GM12878 (cell line): ENCODE measurements around the gene ANKRD55. TPM values are rescaled to one million over a fixed set of nuclear protein-coding genes. Genes with fewer than 3 reads are reported as not detected.

Experiments
- ATAC-seq: fragments of 200-7000 bp; cut with Tn5 transposase; 3 replicates; pipeline ENCODE4 v1.9.1; 2020; ENCODE audit warnings: mild to moderate bottlenecking, moderate library complexity
- BruUV-seq: library from RNA; stranded (reverse); fragments of 400-500 nt; replicated peaks from 2 replicates; lab custom pipeline; 2021; lab: Mats Ljungman, UMichigan
- CTCF ChIA-PET: fragments of 300-600 bp; sonication (Branson Sonifier 250); formaldehyde crosslinking; extraction: SDS; loops from one replicate; lab custom pipeline; 2021; ENCODE audit warnings: inconsistent platforms; lab: Yijun Ruan, JAX
- POLR2A ChIA-PET: fragments of 350-600 bp; formaldehyde crosslinking; extraction: SDS; loops from one replicate; lab custom pipeline; 2021; ENCODE audit warnings: inconsistent platforms; lab: Charles Lee
- RAD21 ChIA-PET: fragments of 300-600 bp; sonication (Branson Sonifier 250); formaldehyde crosslinking; loops from one replicate; lab custom pipeline; 2023; ENCODE audit warnings: antibody characterized with exemption; ENCODE audit not compliant: unreplicated experiment; lab: Charles Lee
- SMC1A ChIA-PET: fragments of 300-600 bp; sonication (Branson Sonifier 250); formaldehyde crosslinking; loops from one replicate; lab custom pipeline; 2023; ENCODE audit not compliant: unreplicated experiment, uncharacterized antibody; lab: Charles Lee
- DNase-seq: peaks from one replicate; pipeline ENCODE4 v3.0.0-alpha.2; 2011; ENCODE audit warnings: low read depth, low spot score
- FAIRE-seq: peaks from 3 replicates; lab custom pipeline; 2011; peaks lifted over from hg19 to GRCh38; lab: Jason Lieb, UNC
- H2AFZ ChIP-seq: 2 replicates; pipeline ENCODE4 v1.6.0; 2011; ENCODE audit warnings: low read depth, low read length, control low read depth; ENCODE audit not compliant: control insufficient read depth
- H3K27ac ChIP-seq: 2 replicates; pipeline ENCODE4 v1.5.1; 2011; ENCODE audit warnings: control low read depth; ENCODE audit not compliant: control insufficient read depth, insufficient read depth
- H3K27me3 ChIP-seq, 2 experiments: replicated peaks in 1 of 2; 2 replicates each; pipeline versions ENCODE4 v1.6.0 to v1.6.1; 2011; ENCODE audit warnings: low read length in 1 of 2; ENCODE audit not compliant: control insufficient read depth in 2 of 2, insufficient read depth in 2 of 2
- H3K36me3 ChIP-seq, 2 experiments: 2 replicates each; pipeline ENCODE4 v1.5.1; 2011; ENCODE audit warnings: low read length in 1 of 2; ENCODE audit not compliant: control insufficient read depth in 2 of 2, insufficient read depth in 2 of 2
- H3K4me1 ChIP-seq: 2 replicates; pipeline ENCODE4 v1.6.1; 2011; ENCODE audit warnings: mild to moderate bottlenecking, low read length, moderate library complexity, mixed read lengths; ENCODE audit not compliant: control insufficient read depth, insufficient read depth
- H3K4me2 ChIP-seq: 2 replicates; pipeline ENCODE4 v1.6.0; 2011; ENCODE audit warnings: control low read depth; ENCODE audit not compliant: control insufficient read depth, insufficient read depth
- H3K4me3 ChIP-seq: fragments of 200-600 bp; sonication (generic); 2 replicates; pipeline ENCODE4 v1.5.1; 2016
- H3K79me2 ChIP-seq: 2 replicates; pipeline ENCODE4 v1.6.0; 2011; ENCODE audit warnings: low read length; ENCODE audit not compliant: control insufficient read depth, insufficient read depth
- H3K9ac ChIP-seq: 2 replicates; pipeline ENCODE4 v1.8.0; 2011; ENCODE audit warnings: low read length, control low read depth, mixed read lengths; ENCODE audit not compliant: control insufficient read depth, insufficient read depth
- H3K9me3 ChIP-seq: replicated peaks from 3 replicates; pipeline ENCODE4 v1.5.1; 2011; ENCODE audit warnings: mild to moderate bottlenecking, low read length; ENCODE audit not compliant: control insufficient read depth, insufficient read depth
- H4K20me1 ChIP-seq: 2 replicates; pipeline ENCODE4 v1.6.0; 2011; ENCODE audit not compliant: control insufficient read depth, insufficient read depth
- CEBPB ChIP-seq, 2 experiments: fragments of 150-350 bp in 1 of 2; IDR thresholded peaks; 2 replicates each; pipeline ENCODE4 v1.6.1; 2012 to 2014; ENCODE audit warnings: low read depth in 2 of 2, low read length in 2 of 2, borderline replicate concordance in 1 of 2, inconsistent platforms in 1 of 2
- IRF3 ChIP-seq: fragments of 450-650 bp; IDR thresholded peaks from 2 replicates; pipeline ENCODE4 v1.6.1; 2014; ENCODE audit warnings: mild to moderate bottlenecking
- KAT2A ChIP-seq: conservative IDR thresholded peaks from 2 replicates; pipeline ENCODE4 v1.6.1; 2011; ENCODE audit warnings: low read depth, low read length; ENCODE audit not compliant: control insufficient read depth
- MYB ChIP-seq: fragments of 150-350 bp; IDR thresholded peaks from 2 replicates; pipeline ENCODE4 v1.6.1; 2014; ENCODE audit warnings: mild to moderate bottlenecking, low read depth, low read length, borderline replicate concordance
- NR2F1 ChIP-seq: fragments of 450-650 bp; conservative IDR thresholded peaks from 2 replicates; pipeline ENCODE4 v1.6.1; 2017; ENCODE audit warnings: mild to moderate bottlenecking
- NRF1 ChIP-seq: conservative IDR thresholded peaks from 2 replicates; pipeline ENCODE4 v1.6.1; 2011; ENCODE audit warnings: mild to moderate bottlenecking, low read depth, low read length, improper control_type of control experiment
- RUNX3 ChIP-seq: IDR thresholded peaks from 2 replicates; pipeline ENCODE4 v1.6.1; 2012; ENCODE audit warnings: low read length, inconsistent platforms
- SMAD1 ChIP-seq: fragments of 450-650 bp; IDR thresholded peaks from 2 replicates; pipeline ENCODE4 v1.6.1; 2018; ENCODE audit warnings: mild to moderate bottlenecking, low read depth; ENCODE audit not compliant: partially characterized antibody
- SMAD5 ChIP-seq: IDR thresholded peaks from 2 replicates; pipeline ENCODE4 v1.6.1; 2016; ENCODE audit warnings: antibody characterized with exemption, low read depth
- WGBS: methylation state at CpG from one replicate; pipeline ENCODE4 v1.1.6; 2016; ENCODE audit warnings: low lambda C conversion rate; ENCODE audit not compliant: insufficient replicate concordance, insufficient coverage; ENCODE audit errors: missing lambda C conversion rate; 5-methylcytosine and 5-hydroxymethylcytosine counted together
- in situ Hi-C: fragments of 300-500 bp; cut with MboI; formaldehyde crosslinking; loops from 9 replicates; pipeline ENCODE4 v1.14.3; 2018; ENCODE audit warnings: mixed read lengths
- intact Hi-C: fragments of 100-400 bp; cut with micrococcal nuclease; formaldehyde crosslinking; loops from one replicate; pipeline ENCODE4 v1.14.2; 2022; ENCODE audit not compliant: unreplicated experiment
- polyA plus RNA-seq, 11 experiments: library from polyadenylated mRNA; depleted of rRNA in 4 of 11; unstranded in 6 of 11; stranded (reverse) in 5 of 11; fragments of >200 nt; fragmentation: Nextera tagmentation in 4 of 11; fragmentation: Illumina TruSeq in 1 of 11; extraction: Ambion mirVana in 4 of 11; extraction: Trizol in 1 of 11; gene quantifications; 1 replicate in 1 of 11; 2 replicates in 10 of 11; pipeline versions ENCODE4 v1.2.1 to v1.2.3, GENCODE V29; 2011 to 2016; ENCODE audit warnings: inconsistent platforms in 2 of 11, missing spikeins in 2 of 11, low read depth in 1 of 11
- total RNA-seq, 4 experiments: library from RNA; depleted of rRNA in 3 of 4; stranded (reverse); fragments of >200 nt in 3 of 4; fragmentation: Illumina TruSeq in 1 of 4; extraction: Trizol in 1 of 4; gene quantifications; 2 replicates each; pipeline versions ENCODE4 v1.2.1 to v1.2.3, GENCODE V29; 2013 to 2021
- TF ChIP-seq, protein P1 (sequence below), 3 experiments: IDR thresholded peaks in 2 of 3; conservative IDR thresholded peaks in 1 of 3; 2 replicates each; pipeline ENCODE4 v1.5.1; 2011; ENCODE audit warnings: low read depth in 3 of 3, low read length in 3 of 3, mild to moderate bottlenecking in 3 of 3, control low read depth in 2 of 3, moderate library complexity in 2 of 3, inconsistent platforms in 1 of 3, mixed read lengths in 1 of 3; ENCODE audit not compliant: control insufficient read depth in 2 of 3, insufficient read depth in 1 of 3; ENCODE audit errors: extremely low read depth in 1 of 3
- TF ChIP-seq, protein P2 (sequence below): IDR thresholded peaks from 2 replicates; pipeline ENCODE4 v1.6.1; 2012; ENCODE audit warnings: low read depth, low read length, improper control_type of control experiment

The ANKRD55 gene
- total and polyA plus RNA-seq, 10 of the 15 experiments (the other 5 are each of a cell fraction or from before 2014, with no cell fraction given): 0.04 TPM; not detected in 9

GRCh38 chr5:56167519-56167918 lies 65.6 kb downstream of the ANKRD55 start:
- no peak overlapping the region for H3K27ac ChIP-seq
- DNase-seq (no peak), FAIRE-seq (no peak), ATAC-seq (peak; percentile 62)
- no peak overlapping the region for H2AFZ ChIP-seq
- WGBS: 19% methylated on average over 2 of the region's 2 CpGs
- H3K9ac ChIP-seq: no peak overlapping the region
- no TSS peak for BruUV-seq
- ChIA-PET SMC1A (interaction anchor here (0.6 to 1.8 kb wide), 3 partner anchors 13 to 33 kb away, joined by 4 to 5 read pairs (median 4); no protein-coding TSS in a partner anchor), POLR2A (interaction anchor here (0.6 kb wide), 1 partner anchor 10 kb away, joined by 3 read pairs; no protein-coding TSS in a partner anchor), CTCF (interaction anchor here (0.7 kb wide), 1 partner anchor 34 kb away, joined by 3 read pairs; no protein-coding TSS in a partner anchor), RAD21 (interaction anchor here (0.9 to 1.0 kb wide), 2 partner anchors 62 to 87 kb away, joined by 3 read pairs; no protein-coding TSS in a partner anchor)
- TF ChIP-seq KAT2A (no peak), NR2F1 (no peak), RUNX3 (no peak), CEBPB (IDR thresholded peaks at IDR 0.05; ENCODE audit: borderline replicate concordance in 1 of 2, low read depth in 2 of 2, low read length in 2 of 2) (no peak), NRF1 (no peak), SMAD5 (no peak), MYB (no peak), SMAD1 (no peak), IRF3 (no peak)
- TF ChIP-seq, protein P1, sequence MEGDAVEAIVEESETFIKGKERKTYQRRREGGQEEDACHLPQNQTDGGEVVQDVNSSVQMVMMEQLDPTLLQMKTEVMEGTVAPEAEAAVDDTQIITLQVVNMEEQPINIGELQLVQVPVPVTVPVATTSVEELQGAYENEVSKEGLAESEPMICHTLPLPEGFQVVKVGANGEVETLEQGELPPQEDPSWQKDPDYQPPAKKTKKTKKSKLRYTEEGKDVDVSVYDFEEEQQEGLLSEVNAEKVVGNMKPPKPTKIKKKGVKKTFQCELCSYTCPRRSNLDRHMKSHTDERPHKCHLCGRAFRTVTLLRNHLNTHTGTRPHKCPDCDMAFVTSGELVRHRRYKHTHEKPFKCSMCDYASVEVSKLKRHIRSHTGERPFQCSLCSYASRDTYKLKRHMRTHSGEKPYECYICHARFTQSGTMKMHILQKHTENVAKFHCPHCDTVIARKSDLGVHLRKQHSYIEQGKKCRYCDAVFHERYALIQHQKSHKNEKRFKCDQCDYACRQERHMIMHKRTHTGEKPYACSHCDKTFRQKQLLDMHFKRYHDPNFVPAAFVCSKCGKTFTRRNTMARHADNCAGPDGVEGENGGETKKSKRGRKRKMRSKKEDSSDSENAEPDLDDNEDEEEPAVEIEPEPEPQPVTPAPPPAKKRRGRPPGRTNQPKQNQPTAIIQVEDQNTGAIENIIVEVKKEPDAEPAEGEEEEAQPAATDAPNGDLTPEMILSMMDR (IDR thresholded peaks at IDR 0.05 in 2 of 3, conservative IDR thresholded peaks at IDR 0.05 in 1 of 3; ENCODE audit: control insufficient read depth in 2 of 3, extremely low read depth in 1 of 3, insufficient read depth in 1 of 3, low read depth in 3 of 3, low read length in 3 of 3): no peak
- TF ChIP-seq, protein P2, sequence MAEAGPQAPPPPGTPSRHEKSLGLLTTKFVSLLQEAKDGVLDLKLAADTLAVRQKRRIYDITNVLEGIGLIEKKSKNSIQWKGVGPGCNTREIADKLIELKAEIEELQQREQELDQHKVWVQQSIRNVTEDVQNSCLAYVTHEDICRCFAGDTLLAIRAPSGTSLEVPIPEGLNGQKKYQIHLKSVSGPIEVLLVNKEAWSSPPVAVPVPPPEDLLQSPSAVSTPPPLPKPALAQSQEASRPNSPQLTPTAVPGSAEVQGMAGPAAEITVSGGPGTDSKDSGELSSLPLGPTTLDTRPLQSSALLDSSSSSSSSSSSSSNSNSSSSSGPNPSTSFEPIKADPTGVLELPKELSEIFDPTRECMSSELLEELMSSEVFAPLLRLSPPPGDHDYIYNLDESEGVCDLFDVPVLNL: no peak
- in situ Hi-C loops (no loop called here), intact Hi-C loops (no loop called here)
- no peaks in the 10 kb centered on the region for H3K79me2 ChIP-seq
- H4K20me1 ChIP-seq: no peaks in the 10 kb centered on the region
- H3K4me2 ChIP-seq: no peak overlapping the region
- H3K9me3 ChIP-seq: no peaks in the 10 kb centered on the region
- H3K4me3 ChIP-seq: no peak overlapping the region
- no peaks in the 10 kb centered on the region for H3K4me1 ChIP-seq
- H3K36me3 ChIP-seq: no peaks in the 10 kb centered on the region
- H3K27me3 ChIP-seq: no peaks in the 10 kb centered on the region; a peak in 2 of 4 replicates
